ENCODE results near the gene RNASEL. TPM values are rescaled to one million over a fixed set of nuclear protein-coding genes. Genes with fewer than 3 reads are reported as not detected.

Gene RNASEL
- total and polyA plus RNA-seq, 2 donors (not counting 3 experiments of a cell fraction or from before 2014, with no cell fraction given): 0.59 to 1.9 TPM

- H3K27ac ChIP-seq (ENCODE audit: insufficient read depth, low read depth, low read length): no peak overlapping the region
- intact Hi-C loops (cut with micrococcal nuclease): loop anchor here (5.0 kb wide), 1 partner anchor 166 kb away; no protein-coding TSS in a partner anchor
- H3K4me2 ChIP-seq (ENCODE audit: insufficient read depth, low read length): no peak overlapping the region
- CTCF ChIA-PET: interaction anchor here (0.6 to 4.3 kb wide), 9 partner anchors 9 to 171 kb away, joined by 3 to 28 read pairs (median 5); partner anchors contain the start of gene RGS16
- POLR2A ChIA-PET: interaction anchor here (1.5 kb wide), 1 partner anchor 225 kb away, joined by 4 read pairs; the partner anchor contains the start of gene GLUL
- no peaks in the 10 kb centered on the region for H3K79me2 ChIP-seq (ENCODE audit: control insufficient read depth, insufficient read depth, low read length)
- H3K9ac ChIP-seq (replicated peaks; ENCODE audit: extremely low read depth, insufficient read depth, low read length): no peak overlapping the region
- H3K4me1 ChIP-seq (ENCODE audit: control insufficient read depth, extremely low read depth, insufficient read depth, low read length): peaks cover 11% of the 10 kb centered on the region
- dilution Hi-C loops (cut with MboI; ENCODE audit: extremely low pct_ligation_motif_present, low sequenced_read_pairs): no loop called here
- H3K9me3 ChIP-seq (replicated peaks; ENCODE audit: control insufficient read depth, insufficient read depth, low read length): no peaks in the 10 kb centered on the region
- no peaks in the 10 kb centered on the region for H4K20me1 ChIP-seq (replicated peaks; ENCODE audit: control insufficient read depth, extremely low read depth, insufficient read depth, low read length)
- H3K36me3 ChIP-seq (ENCODE audit: control insufficient read depth in 2 of 2, extremely low read depth in 1 of 2, insufficient read depth in 2 of 2, low read length in 2 of 2): no peaks in the 10 kb centered on the region
- no TSS peak for BruUV-seq (replicated peaks)
- TF ChIP-seq MAX (IDR thresholded peaks at IDR 0.05; ENCODE audit: insufficient read depth, insufficient read length): no peak
- no peak for TF ChIP-seq FOS (IDR thresholded peaks at IDR 0.05; ENCODE audit: borderline replicate concordance, insufficient read depth, low read length)
- TF ChIP-seq EZH2 (IDR thresholded peaks at IDR 0.05; ENCODE audit: borderline replicate concordance, low read depth, low read length, severe bottlenecking): no peak
- H2AFZ ChIP-seq (ENCODE audit: low read depth, low read length): no peak overlapping the region
- no peaks in the 10 kb centered on the region for H3K9me1 ChIP-seq (replicated peaks; ENCODE audit: control insufficient read depth, extremely low read depth, insufficient read depth, low read length)
- FAIRE-seq: no peak
- H3K4me3 ChIP-seq (replicated peaks in 1 of 3; ENCODE audit: insufficient read depth in 1 of 3, low read depth in 1 of 3, low read length in 3 of 3): no peak overlapping the region
- H3K27me3 ChIP-seq (ENCODE audit: control insufficient read depth in 2 of 2, insufficient read depth in 2 of 2, low read length in 2 of 2): peaks cover 52 to 56% of the 10 kb centered on the region in 2 experiments
- peak; percentile 17 for DNase-seq (ENCODE audit: low read depth, low spot score)
These were observed 27.3 kb upstream of the RNASEL start for GRCh38 chr1:182616130-182617013.

GRCh38 chr1:182615468-182616129, 26.5 kb upstream of the RNASEL start:
- dilution Hi-C loops (cut with MboI; ENCODE audit: extremely low pct_ligation_motif_present, low sequenced_read_pairs): no loop called here
- Histone ChIP-seq H3K36me3 (ENCODE audit: control insufficient read depth in 2 of 2, extremely low read depth in 1 of 2, insufficient read depth in 2 of 2, low read length in 2 of 2) (no peaks in the 10 kb centered on the region), H3K79me2 (ENCODE audit: control insufficient read depth, insufficient read depth, low read length) (no peaks in the 10 kb centered on the region), H3K4me2 (ENCODE audit: insufficient read depth, low read length) (peak overlapping the region; percentile 84), H3K4me3 (replicated peaks in 1 of 3; ENCODE audit: insufficient read depth in 1 of 3, low read depth in 1 of 3, low read length in 3 of 3) (peak overlapping the region in 1 of 3 experiments; percentile 46), H3K9me1 (replicated peaks; ENCODE audit: control insufficient read depth, extremely low read depth, insufficient read depth, low read length) (no peaks in the 10 kb centered on the region), H2AFZ (ENCODE audit: low read depth, low read length) (peak overlapping the region; percentile 74), H3K9ac (replicated peaks; ENCODE audit: extremely low read depth, insufficient read depth, low read length) (no peak overlapping the region), H3K9me3 (replicated peaks; ENCODE audit: control insufficient read depth, insufficient read depth, low read length) (no peaks in the 10 kb centered on the region), H3K4me1 (ENCODE audit: control insufficient read depth, extremely low read depth, insufficient read depth, low read length) (peaks cover 11% of the 10 kb centered on the region), H3K27me3 (ENCODE audit: control insufficient read depth in 2 of 2, insufficient read depth in 2 of 2, low read length in 2 of 2) (peaks cover 56 to 60% of the 10 kb centered on the region in 2 experiments), H3K27ac (ENCODE audit: insufficient read depth, low read depth, low read length) (no peak overlapping the region), H4K20me1 (replicated peaks; ENCODE audit: control insufficient read depth, extremely low read depth, insufficient read depth, low read length) (no peaks in the 10 kb centered on the region)
- POLR2A ChIA-PET: interaction anchor here (0.7 to 1.5 kb wide), 2 partner anchors 26 to 224 kb away, joined by 3 to 4 read pairs; partner anchors contain the start of gene GLUL
- DNase-seq (ENCODE audit: low read depth, low spot score) (peak; percentile 32), FAIRE-seq (no peak)
- intact Hi-C loops (cut with micrococcal nuclease): loop anchor here (5.0 kb wide), 1 partner anchor 167 kb away; no protein-coding TSS in a partner anchor
- TF ChIP-seq FOS (IDR thresholded peaks at IDR 0.05; ENCODE audit: borderline replicate concordance, insufficient read depth, low read length) (no peak), MYC (IDR thresholded peaks at IDR 0.05; ENCODE audit: low read depth, low read length) (no peak), MAX (IDR thresholded peaks at IDR 0.05; ENCODE audit: insufficient read depth, insufficient read length) (no peak), CTCF (IDR thresholded peaks at IDR 0.05; ENCODE audit: extremely low read depth in 1 of 2, insufficient read depth in 1 of 2, low read depth in 1 of 2, low read length in 2 of 2) (no peak), POLR2A (IDR thresholded peaks at IDR 0.05; ENCODE audit: low read depth, low read length) (no peak), GATA2 (IDR thresholded peaks at IDR 0.05; ENCODE audit: insufficient read depth, insufficient read length, low read depth, low read length) (no peak)
- BruUV-seq (replicated peaks): no TSS peak
- CTCF ChIA-PET: interaction anchor here (1.0 to 4.3 kb wide), 7 partner anchors 10 to 171 kb away, joined by 4 to 31 read pairs (median 12); partner anchors contain the start of gene RGS16
